ENCODE data around the gene DDX27.

DDX27 gene

GRCh38 chr20:49278818-49279676 lies 59.8 kb downstream of the DDX27 start:
- no peak for DNase-seq

- DNase-seq, result no peak
These were observed 60.7 kb downstream of the DDX27 start for GRCh38 chr20:49279677-49280462.

GRCh38 chr20:49280463-49281058 lies 61.3 kb downstream of the DDX27 start:
- DNase-seq, result no peak

GRCh38 chr20:49281059-49281912 lies 62.1 kb downstream of the DDX27 start:
- no peak for DNase-seq

- no peak for DNase-seq
These were observed 62.8 kb downstream of the DDX27 start for GRCh38 chr20:49281913-49282467.

- DNase-seq, result no peak
These were observed 63.5 kb downstream of the DDX27 start for GRCh38 chr20:49282584-49283171.

GRCh38 chr20:49283176-49283702 lies 64.0 kb downstream of the DDX27 start:
- DNase-seq, result no peak

- no peak for DNase-seq
These were observed 64.7 kb downstream of the DDX27 start for GRCh38 chr20:49283703-49284625.

GRCh38 chr20:49284818-49285217 lies 65.6 kb downstream of the DDX27 start:
- DNase-seq, result no peak

GRCh38 chr20:49285233-49285668 lies 66.0 kb downstream of the DDX27 start:
- DNase-seq, result no peak

- DNase-seq, result no peak
These were observed 66.7 kb downstream of the DDX27 start for GRCh38 chr20:49285813-49286494.

- no peak for DNase-seq
These were observed 67.7 kb downstream of the DDX27 start for GRCh38 chr20:49286689-49287551.

GRCh38 chr20:49287555-49288249 lies 68.5 kb downstream of the DDX27 start:
- no peak for DNase-seq

- DNase-seq, result no peak
These were observed 69.1 kb downstream of the DDX27 start for GRCh38 chr20:49288250-49288751.

GRCh38 chr20:49288784-49289696 lies 69.8 kb downstream of the DDX27 start:
- DNase-seq, result no peak

GRCh38 chr20:49290608-49291191 lies 71.5 kb downstream of the DDX27 start:
- DNase-seq, result no peak

All from NCI-H187 (cell line).